Lower lobe of right lung (tissue), 2 donors: ENCODE results near the gene S100PBP. TPM values are rescaled to one million over a fixed set of nuclear protein-coding genes. Genes with fewer than 3 reads are reported as not detected.

Experiments
- ATAC-seq, 2 donors: fragments of 200-7000 bp; cut with Tn5 transposase; one replicate each; pipeline ENCODE4 v1.9.1; 2020 to 2022; ENCODE audit warnings: mild to moderate bottlenecking in 2 of 2, moderate library complexity in 2 of 2
- DNase-seq: peaks from one replicate; pipeline ENCODE4 v3.0.0-alpha.2; 2020
- H3K27ac ChIP-seq: fragments of 200-600 bp; one replicate; pipeline ENCODE4 v1.8.0; 2022
- H3K27me3 ChIP-seq: fragments of 200-600 bp; one replicate; pipeline ENCODE4 v1.8.0; 2022; ENCODE audit warnings: low read depth
- H3K36me3 ChIP-seq: fragments of 200-600 bp; one replicate; pipeline ENCODE4 v1.8.0; 2022; ENCODE audit warnings: mild to moderate bottlenecking
- H3K4me1 ChIP-seq: fragments of 200-600 bp; one replicate; pipeline ENCODE4 v1.8.0; 2022
- H3K4me3 ChIP-seq: fragments of 200-600 bp; one replicate; pipeline ENCODE4 v1.8.0; 2022; ENCODE audit warnings: mild to moderate bottlenecking
- H3K9me3 ChIP-seq: fragments of 200-600 bp; one replicate; pipeline ENCODE4 v1.8.0; 2022
- CTCF ChIP-seq: fragments of 200-600 bp; IDR thresholded peaks from one replicate; pipeline ENCODE4 v1.8.0; 2022; ENCODE audit warnings: antibody characterized with exemption, mild to moderate bottlenecking
- intact Hi-C: fragments of 100-400 bp; cut with DNase I; formaldehyde crosslinking; loops from one replicate; pipeline ENCODE4 v1.11.0; 2022
- total RNA-seq: library from RNA; stranded (reverse); fragmentation: NEBNext Ultra II Directional; extraction: Animal tissue kit (Norgen Biotek cat#: 25700); gene quantifications from one replicate; pipeline ENCODE4 v1.2.1, GENCODE V29; 2021
- donor health status: DM: no; HTN: yes; CAD: no; lungs with severe emphysema.

Gene S100PBP
- total RNA-seq, 1 donor from 2014 or later = 37.5 TPM

GRCh38 chr1:32878637-32879041 is 61.2 kb downstream of the S100PBP start:
- Histone ChIP-seq H3K36me3 (no peaks in the 10 kb centered on the region), H3K4me3 (no peak overlapping the region), H3K9me3 (no peaks in the 10 kb centered on the region), H3K27me3 (peaks cover 18% of the 10 kb centered on the region), H3K27ac (no peak overlapping the region), H3K4me1 (peaks cover 6% of the 10 kb centered on the region)
- TF ChIP-seq CTCF = no peak
- ATAC-seq (no peak), DNase-seq (no peak)
- intact Hi-C loops = no loop called here

- ATAC-seq (no peak), DNase-seq (no peak)
- Histone ChIP-seq H3K27me3 (peaks cover 41% of the 10 kb centered on the region), H3K4me1 (peaks cover 5% of the 10 kb centered on the region), H3K36me3 (no peaks in the 10 kb centered on the region), H3K4me3 (no peak overlapping the region), H3K9me3 (no peaks in the 10 kb centered on the region), H3K27ac (no peak overlapping the region)
- intact Hi-C loops = no loop called here
- no peak for TF ChIP-seq CTCF
Observed at GRCh38 chr1:32881291-32881690, 63.8 kb downstream of the S100PBP start.

- DNase-seq (no peak), ATAC-seq (no peak)
- intact Hi-C loops = no loop called here
Observed at GRCh38 chr1:32881871-32882850, 64.7 kb downstream of the S100PBP start.

GRCh38 chr1:32883338-32884031 is 66.0 kb downstream of the S100PBP start:
- peaks cover 47% of the 10 kb centered on the region for H3K27me3 ChIP-seq
- no peak for TF ChIP-seq CTCF
- no peaks in the 10 kb centered on the region for H3K36me3 ChIP-seq
- ATAC-seq (no peak), DNase-seq (no peak)
- H3K9me3 ChIP-seq = no peaks in the 10 kb centered on the region
- intact Hi-C loops = no loop called here
- H3K4me1 ChIP-seq = no peaks in the 10 kb centered on the region
- no peak overlapping the region for H3K27ac ChIP-seq
- H3K4me3 ChIP-seq = no peak overlapping the region

More at GRCh38 chr1:32881871-32882850, 64.7 kb downstream of the S100PBP start:
- no peak for TF ChIP-seq CTCF
- H3K4me3 ChIP-seq = no peak overlapping the region
- no peak overlapping the region for H3K27ac ChIP-seq
- no peaks in the 10 kb centered on the region for H3K9me3 ChIP-seq
- peaks cover 41% of the 10 kb centered on the region for H3K27me3 ChIP-seq
- no peaks in the 10 kb centered on the region for H3K4me1 ChIP-seq
- no peaks in the 10 kb centered on the region for H3K36me3 ChIP-seq

- no peak for TF ChIP-seq CTCF
- intact Hi-C loops = no loop called here
- H3K27ac ChIP-seq = no peak overlapping the region
- H3K9me3 ChIP-seq = no peaks in the 10 kb centered on the region
- DNase-seq (no peak), ATAC-seq (no peak)
- no peaks in the 10 kb centered on the region for H3K36me3 ChIP-seq
- peaks cover 52% of the 10 kb centered on the region for H3K27me3 ChIP-seq
- no peak overlapping the region for H3K4me3 ChIP-seq
- no peaks in the 10 kb centered on the region for H3K4me1 ChIP-seq
Observed at GRCh38 chr1:32884032-32884372, 66.5 kb downstream of the S100PBP start.
